ENCODE results near the gene TTC39B.

DNA sequence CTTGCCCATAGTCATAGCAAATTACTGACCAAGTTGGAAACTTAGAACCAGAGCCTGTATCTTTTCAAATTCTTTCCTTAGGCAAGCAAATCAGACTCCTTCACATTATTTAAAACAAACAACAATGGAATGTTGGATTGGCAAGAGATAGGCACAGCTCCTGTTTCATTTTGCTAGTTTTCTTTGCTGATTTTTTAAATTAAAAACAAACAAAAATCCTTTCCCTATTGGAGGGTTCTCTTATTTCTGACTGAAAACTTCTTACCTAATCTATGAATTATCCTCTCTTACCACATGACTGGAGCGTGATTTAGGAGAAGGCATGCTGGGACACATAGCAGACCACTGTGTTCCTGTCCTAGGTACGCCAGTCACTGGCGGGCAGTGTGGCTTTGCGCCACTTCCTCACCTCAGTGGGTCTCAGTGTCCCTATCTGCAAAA is 63.0 kb downstream of the TTC39B start:
- TF ChIP-seq CTCF (IDR thresholded peaks at IDR 0.05) (no peak), POLR2A (IDR thresholded peaks at IDR 0.05) (no peak)

Measured in heart left ventricle (tissue), 13 donors.